ENCODE results near the gene ATP5ME.
"Not testable (repeated sequence)": the region's sequence is repeated elsewhere in the genome, so short reads cannot be mapped to it uniquely, and the experiment has no call there.

ATP5ME gene

GRCh38 chr4:653831-654502 is 20.1 kb downstream of the ATP5ME start:
- no peak for DNase-seq

- no peak for DNase-seq
These were observed 20.8 kb downstream of the ATP5ME start for GRCh38 chr4:653080-653821.

GRCh38 chr4:651884-652642 is 22.0 kb downstream of the ATP5ME start:
- no peak for DNase-seq

- DNase-seq, result no peak
These were observed 22.9 kb downstream of the ATP5ME start for GRCh38 chr4:650951-651883.

- no peak for DNase-seq
These were observed 23.6 kb downstream of the ATP5ME start for GRCh38 chr4:650461-650860.

- DNase-seq, result no peak
These were observed 24.2 kb downstream of the ATP5ME start for GRCh38 chr4:649751-650310.

- no peak for DNase-seq
These were observed 24.8 kb downstream of the ATP5ME start for GRCh38 chr4:649293-649625.

- no peak for DNase-seq
These were observed 25.3 kb downstream of the ATP5ME start for GRCh38 chr4:648579-649292.

- no peak for DNase-seq
These were observed 26.6 kb downstream of the ATP5ME start for GRCh38 chr4:647481-647880.

- no peak for DNase-seq
These were observed 27.6 kb downstream of the ATP5ME start for GRCh38 chr4:646460-646859.

- DNase-seq, result not testable (repeated sequence)
These were observed 31.7 kb downstream of the ATP5ME start for GRCh38 chr4:642366-642765.

- DNase-seq, result no peak
These were observed 36.4 kb downstream of the ATP5ME start for GRCh38 chr4:637536-638280.

GRCh38 chr4:636628-637159 is 37.4 kb downstream of the ATP5ME start:
- DNase-seq, result no peak

GRCh38 chr4:635851-636627 is 38.0 kb downstream of the ATP5ME start:
- DNase-seq, result no peak

GRCh38 chr4:635066-635835 is 38.8 kb downstream of the ATP5ME start:
- DNase-seq, result not testable (repeated sequence)

- DNase-seq, result no peak
These were observed 39.5 kb downstream of the ATP5ME start for GRCh38 chr4:634599-634985.

GRCh38 chr4:633976-634598 is 40.0 kb downstream of the ATP5ME start:
- no peak for DNase-seq

GRCh38 chr4:633406-633805 is 40.7 kb downstream of the ATP5ME start:
- no peak for DNase-seq

- no peak for DNase-seq
These were observed 41.1 kb downstream of the ATP5ME start for GRCh38 chr4:632926-633325.

All from NCI-H1436 treated with DMSO at 0.1 percent for 48 hours (cell line).